ENCODE measurements around the gene RUNX2.
"Not testable (repeated sequence)": the region's sequence is repeated elsewhere in the genome, so short reads cannot be mapped to it uniquely, and the experiment has no call there.

RUNX2 gene

DNA sequence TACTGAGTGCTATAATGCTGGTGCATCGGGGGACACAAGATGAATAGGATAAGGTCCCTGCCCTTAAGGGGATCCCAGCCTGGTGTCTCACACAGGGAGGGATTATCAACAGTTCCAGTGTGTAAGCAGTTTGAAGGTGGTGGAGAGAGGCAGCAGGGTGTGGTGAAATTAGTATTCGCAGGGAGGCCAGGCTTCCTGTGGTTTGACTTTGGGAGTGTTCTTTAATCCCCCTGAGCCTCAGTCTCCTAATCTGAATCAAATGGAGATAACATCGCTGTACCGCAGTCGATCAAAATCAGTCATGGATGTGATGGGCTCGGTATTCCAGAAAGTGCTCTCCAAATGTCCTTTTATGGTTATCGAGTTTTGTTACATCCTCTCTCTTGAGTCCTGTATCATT, 337.7 kb downstream of the RUNX2 start:
- H3K4me3 ChIP-seq (ENCODE audit: low read depth in 1 of 2, low read length in 2 of 2), result no peak overlapping the region
- no peaks in the 10 kb centered on the region for H3K9me3 ChIP-seq (ENCODE audit: control insufficient read depth in 1 of 2, low read length in 2 of 2)
- peaks cover 0 to 12% of the 10 kb centered on the region in 2 donors for H3K4me1 ChIP-seq (ENCODE audit: control insufficient read depth in 1 of 2, insufficient read depth in 2 of 2, low read length in 2 of 2)
- H3K27me3 ChIP-seq (ENCODE audit: low read depth, low read length), result peaks cover 6% of the 10 kb centered on the region
- no peak overlapping the region for H3K27ac ChIP-seq (ENCODE audit: low read length)
- no peaks in the 10 kb centered on the region for H3K36me3 ChIP-seq (ENCODE audit: control insufficient read depth in 1 of 2, insufficient read depth in 2 of 2, low read length in 2 of 2)

DNA sequence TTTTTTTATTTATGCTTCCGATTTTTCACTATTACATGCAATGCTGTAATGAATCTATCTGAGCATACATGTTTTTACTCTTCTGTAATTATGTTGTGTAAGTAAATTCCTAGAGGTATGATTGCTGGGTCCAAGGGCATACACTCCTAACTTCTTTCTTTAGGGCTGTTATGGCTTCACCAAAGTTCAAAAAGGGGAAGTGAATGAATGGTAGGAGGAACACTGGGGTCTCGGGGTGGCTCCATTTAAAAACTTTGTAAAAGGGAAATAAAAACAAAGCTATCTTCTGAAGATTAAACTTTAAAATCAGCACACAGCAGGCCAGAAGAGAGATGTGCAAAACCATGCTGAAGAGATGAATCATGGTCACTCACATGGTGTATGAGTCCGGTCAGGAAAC, 338.7 kb downstream of the RUNX2 start:
- Histone ChIP-seq H3K9me3 (ENCODE audit: control insufficient read depth in 1 of 2, low read length in 2 of 2) (no peaks in the 10 kb centered on the region), H3K27ac (ENCODE audit: low read length) (no peak overlapping the region), H3K4me3 (ENCODE audit: low read depth in 1 of 2, low read length in 2 of 2) (no peak overlapping the region), H3K27me3 (ENCODE audit: low read depth, low read length) (peaks cover 6% of the 10 kb centered on the region), H3K4me1 (ENCODE audit: control insufficient read depth in 1 of 2, insufficient read depth in 2 of 2, low read length in 2 of 2) (peaks cover 0 to 12% of the 10 kb centered on the region in 2 donors), H3K36me3 (ENCODE audit: control insufficient read depth in 1 of 2, insufficient read depth in 2 of 2, low read length in 2 of 2) (no peaks in the 10 kb centered on the region)

DNA sequence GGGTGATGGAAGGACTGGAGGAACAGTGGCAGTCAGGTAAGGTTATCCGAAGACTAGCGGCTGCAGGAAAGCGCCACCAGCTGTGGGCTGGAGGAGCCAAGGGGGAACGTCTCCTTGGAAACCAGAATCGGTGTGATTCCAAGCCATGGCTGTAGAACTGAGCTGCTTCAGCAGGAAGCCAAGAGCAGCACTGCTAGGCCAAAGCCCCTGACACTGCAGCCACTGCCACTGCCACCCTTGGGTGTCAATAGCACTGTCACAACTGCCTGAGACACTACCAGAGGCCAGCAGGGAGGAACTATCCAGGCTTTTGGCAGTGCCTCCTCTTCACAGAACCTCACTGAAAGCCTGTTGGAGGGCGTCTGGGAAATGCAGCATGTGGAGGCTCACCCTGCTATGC, 339.2 kb downstream of the RUNX2 start:
- no peaks in the 10 kb centered on the region for H3K9me3 ChIP-seq (ENCODE audit: control insufficient read depth in 1 of 2, low read length in 2 of 2)
- peaks cover 6% of the 10 kb centered on the region for H3K27me3 ChIP-seq (ENCODE audit: low read depth, low read length)
- no peak overlapping the region for H3K27ac ChIP-seq (ENCODE audit: low read length)
- no peak overlapping the region for H3K4me3 ChIP-seq (ENCODE audit: low read depth in 1 of 2, low read length in 2 of 2)
- no peaks in the 10 kb centered on the region for H3K36me3 ChIP-seq (ENCODE audit: control insufficient read depth in 1 of 2, insufficient read depth in 2 of 2, low read length in 2 of 2)
- H3K4me1 ChIP-seq (ENCODE audit: control insufficient read depth in 1 of 2, insufficient read depth in 2 of 2, low read length in 2 of 2), result peaks cover 0 to 12% of the 10 kb centered on the region in 2 donors

DNA sequence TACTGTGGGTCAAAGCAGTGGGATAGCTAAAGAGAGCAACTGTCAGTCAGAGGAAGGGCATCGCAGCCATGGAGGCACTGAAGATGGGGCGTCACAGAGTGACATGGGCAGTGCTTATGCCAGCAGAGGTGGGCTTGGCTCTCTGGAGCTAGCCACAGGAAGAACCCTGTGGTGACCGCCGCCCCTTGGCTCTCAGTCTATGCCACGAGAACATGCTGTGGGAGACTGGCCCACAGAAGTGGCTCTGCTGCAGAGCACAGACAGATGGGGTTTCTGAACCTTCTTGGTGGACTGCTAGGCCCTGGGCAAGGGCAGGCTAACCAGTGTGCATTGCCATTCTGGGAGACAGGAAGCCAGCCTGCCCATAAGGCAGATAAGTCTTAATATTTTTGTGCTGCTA, 339.6 kb downstream of the RUNX2 start:
- Histone ChIP-seq H3K4me1 (ENCODE audit: control insufficient read depth in 1 of 2, insufficient read depth in 2 of 2, low read length in 2 of 2) (peaks cover 0 to 12% of the 10 kb centered on the region in 2 donors), H3K9me3 (ENCODE audit: control insufficient read depth in 1 of 2, low read length in 2 of 2) (no peaks in the 10 kb centered on the region), H3K27ac (ENCODE audit: low read length) (no peak overlapping the region), H3K27me3 (ENCODE audit: low read depth, low read length) (peaks cover 1% of the 10 kb centered on the region), H3K36me3 (ENCODE audit: control insufficient read depth in 1 of 2, insufficient read depth in 2 of 2, low read length in 2 of 2) (no peaks in the 10 kb centered on the region), H3K4me3 (ENCODE audit: low read depth in 1 of 2, low read length in 2 of 2) (no peak overlapping the region)

DNA sequence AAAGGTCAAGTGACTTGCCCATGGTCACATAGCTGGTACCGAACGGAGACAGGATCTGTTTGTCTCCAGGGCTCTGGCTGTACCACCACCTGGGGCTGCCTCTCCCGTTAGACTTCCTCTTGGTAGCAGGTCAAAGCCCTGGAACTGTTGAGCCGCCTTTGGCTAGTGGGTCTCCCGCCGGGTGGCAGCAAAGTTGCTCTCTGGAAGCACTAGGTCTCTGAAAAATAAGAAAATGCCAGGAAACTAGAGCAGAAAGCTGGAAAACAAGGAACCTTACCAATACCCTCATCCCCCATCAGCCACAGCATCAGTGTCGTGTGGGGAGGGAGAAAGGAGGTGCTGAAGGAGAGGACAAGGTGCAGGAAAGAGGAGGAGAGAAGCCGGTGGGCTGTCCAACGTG, 340.6 kb downstream of the RUNX2 start:
- H3K27ac ChIP-seq (ENCODE audit: low read length), result no peak overlapping the region

DNA sequence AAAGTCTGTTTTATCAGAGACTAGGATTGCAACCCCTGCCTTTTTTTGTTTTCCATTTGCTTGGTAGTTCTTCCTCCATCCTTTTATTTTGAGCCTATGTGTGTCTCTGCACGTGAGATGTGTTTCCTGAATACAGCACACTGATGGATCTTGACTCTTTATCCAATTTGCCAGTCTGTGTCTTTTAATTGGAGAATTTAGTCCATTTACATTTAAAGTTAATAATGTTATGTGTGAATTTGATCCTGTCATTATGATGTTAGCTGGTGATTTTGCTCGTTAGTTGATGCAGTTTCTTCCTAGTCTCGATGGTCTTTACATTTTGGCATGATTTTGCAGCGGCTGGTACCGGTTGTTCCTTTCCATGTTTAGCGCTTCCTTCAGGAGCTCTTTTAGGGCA, 345.0 kb downstream of the RUNX2 start:
- not testable (repeated sequence) for H3K9me3 ChIP-seq (ENCODE audit: control insufficient read depth in 1 of 2, low read length in 2 of 2); H3K27me3 ChIP-seq (ENCODE audit: low read depth, low read length); H3K36me3 ChIP-seq (ENCODE audit: control insufficient read depth in 1 of 2, insufficient read depth in 2 of 2, low read length in 2 of 2); H3K4me3 ChIP-seq (ENCODE audit: low read depth in 1 of 2, low read length in 2 of 2); H3K27ac ChIP-seq (ENCODE audit: low read length); H3K4me1 ChIP-seq (ENCODE audit: control insufficient read depth in 1 of 2, insufficient read depth in 2 of 2, low read length in 2 of 2)

More for the DNA sequence above, 340.6 kb downstream of the RUNX2 start:
- H3K36me3 ChIP-seq (ENCODE audit: control insufficient read depth in 1 of 2, insufficient read depth in 2 of 2, low read length in 2 of 2), result no peaks in the 10 kb centered on the region
- no peaks in the 10 kb centered on the region for H3K9me3 ChIP-seq (ENCODE audit: control insufficient read depth in 1 of 2, low read length in 2 of 2)
- H3K4me3 ChIP-seq (ENCODE audit: low read depth in 1 of 2, low read length in 2 of 2), result no peak overlapping the region
- no peaks in the 10 kb centered on the region for H3K27me3 ChIP-seq (ENCODE audit: low read depth, low read length)
- H3K4me1 ChIP-seq (ENCODE audit: control insufficient read depth in 1 of 2, insufficient read depth in 2 of 2, low read length in 2 of 2), result peaks cover 0 to 6% of the 10 kb centered on the region in 2 donors

DNA sequence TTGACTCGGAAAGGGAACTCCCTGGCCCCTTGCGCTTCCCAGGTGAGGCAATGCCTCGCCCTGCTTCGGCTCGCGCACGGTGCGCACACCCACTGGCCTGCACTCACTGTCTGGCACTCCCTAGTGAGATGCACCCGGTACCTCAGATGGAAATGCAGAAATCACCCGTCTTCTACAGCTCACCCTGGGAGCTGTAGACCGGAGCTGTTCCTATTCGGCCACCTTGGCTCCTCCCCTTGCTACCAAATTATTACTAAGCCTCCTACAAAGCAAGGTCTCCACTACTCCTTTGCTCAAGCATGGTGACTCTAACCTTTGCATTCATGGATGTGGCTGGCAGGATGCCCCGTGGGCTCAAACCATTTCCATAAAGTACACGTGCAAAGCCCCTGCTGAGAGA, 347.0 kb downstream of the RUNX2 start:
- H3K27me3 ChIP-seq (ENCODE audit: low read depth, low read length); H3K4me1 ChIP-seq (ENCODE audit: control insufficient read depth in 1 of 2, insufficient read depth in 2 of 2, low read length in 2 of 2); H3K4me3 ChIP-seq (ENCODE audit: low read depth in 1 of 2, low read length in 2 of 2): not testable (repeated sequence)

DNA sequence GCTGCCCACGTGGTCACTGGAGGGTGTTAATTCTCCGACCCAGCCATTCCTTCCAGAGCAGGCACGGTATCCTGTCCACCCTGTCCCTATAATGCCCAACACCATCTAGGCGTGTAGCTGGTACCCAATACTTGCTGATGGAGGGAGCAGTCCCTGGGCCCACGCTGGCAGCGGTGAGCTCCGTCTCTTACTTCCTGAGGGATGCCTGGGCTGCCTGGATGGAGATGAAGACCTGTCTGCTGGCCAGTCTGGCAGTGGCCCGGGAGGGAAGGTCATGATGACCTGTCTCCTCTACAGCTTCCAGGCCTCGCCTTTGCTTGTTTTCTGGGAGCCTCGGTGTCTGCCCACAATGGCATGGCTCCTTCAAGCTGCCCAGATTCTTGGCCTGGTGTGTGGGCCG, 347.5 kb downstream of the RUNX2 start:
- Histone ChIP-seq H3K27ac (ENCODE audit: low read length) (no peak overlapping the region), H3K27me3 (ENCODE audit: low read depth, low read length) (no peaks in the 10 kb centered on the region), H3K36me3 (ENCODE audit: control insufficient read depth in 1 of 2, insufficient read depth in 2 of 2, low read length in 2 of 2) (no peaks in the 10 kb centered on the region)

More for the DNA sequence above, 347.0 kb downstream of the RUNX2 start:
- not testable (repeated sequence) for H3K9me3 ChIP-seq (ENCODE audit: control insufficient read depth in 1 of 2, low read length in 2 of 2); H3K27ac ChIP-seq (ENCODE audit: low read length); H3K36me3 ChIP-seq (ENCODE audit: control insufficient read depth in 1 of 2, insufficient read depth in 2 of 2, low read length in 2 of 2)

DNA sequence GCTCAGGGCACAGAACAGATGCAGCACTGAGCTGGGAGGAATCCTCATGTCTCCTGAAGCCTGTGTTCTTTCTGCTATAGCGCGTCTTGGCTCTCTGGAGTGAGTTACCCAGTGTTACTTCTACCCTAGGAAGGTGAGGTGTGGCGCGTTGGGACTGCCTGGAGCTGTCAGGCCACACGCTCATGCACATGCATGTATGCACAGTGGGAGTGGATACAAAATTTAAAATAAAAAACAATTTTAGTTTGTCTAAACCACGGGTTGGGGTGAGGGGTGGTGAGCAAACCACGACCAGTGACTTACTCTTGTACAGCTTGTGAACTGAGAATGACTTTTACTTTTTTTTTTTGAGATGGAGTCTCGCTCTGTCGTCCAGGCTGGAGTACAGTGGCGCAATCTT, 348.2 kb downstream of the RUNX2 start:
- H3K4me1 ChIP-seq (ENCODE audit: control insufficient read depth in 1 of 2, insufficient read depth in 2 of 2, low read length in 2 of 2), result peaks cover 0 to 6% of the 10 kb centered on the region in 2 donors
- no peak overlapping the region for H3K4me3 ChIP-seq (ENCODE audit: low read depth in 1 of 2, low read length in 2 of 2)
- no peaks in the 10 kb centered on the region for H3K27me3 ChIP-seq (ENCODE audit: low read depth, low read length)
- peaks cover 0 to 7% of the 10 kb centered on the region in 2 donors for H3K9me3 ChIP-seq (ENCODE audit: control insufficient read depth in 1 of 2, low read length in 2 of 2)
- H3K27ac ChIP-seq (ENCODE audit: low read length), result no peak overlapping the region
- H3K36me3 ChIP-seq (ENCODE audit: control insufficient read depth in 1 of 2, insufficient read depth in 2 of 2, low read length in 2 of 2), result no peaks in the 10 kb centered on the region

More for the DNA sequence above, 347.5 kb downstream of the RUNX2 start:
- Histone ChIP-seq H3K4me1 (ENCODE audit: control insufficient read depth in 1 of 2, insufficient read depth in 2 of 2, low read length in 2 of 2) (peaks cover 0 to 6% of the 10 kb centered on the region in 2 donors), H3K4me3 (ENCODE audit: low read depth in 1 of 2, low read length in 2 of 2) (no peak overlapping the region), H3K9me3 (ENCODE audit: control insufficient read depth in 1 of 2, low read length in 2 of 2) (peaks cover 0 to 7% of the 10 kb centered on the region in 2 donors)

DNA sequence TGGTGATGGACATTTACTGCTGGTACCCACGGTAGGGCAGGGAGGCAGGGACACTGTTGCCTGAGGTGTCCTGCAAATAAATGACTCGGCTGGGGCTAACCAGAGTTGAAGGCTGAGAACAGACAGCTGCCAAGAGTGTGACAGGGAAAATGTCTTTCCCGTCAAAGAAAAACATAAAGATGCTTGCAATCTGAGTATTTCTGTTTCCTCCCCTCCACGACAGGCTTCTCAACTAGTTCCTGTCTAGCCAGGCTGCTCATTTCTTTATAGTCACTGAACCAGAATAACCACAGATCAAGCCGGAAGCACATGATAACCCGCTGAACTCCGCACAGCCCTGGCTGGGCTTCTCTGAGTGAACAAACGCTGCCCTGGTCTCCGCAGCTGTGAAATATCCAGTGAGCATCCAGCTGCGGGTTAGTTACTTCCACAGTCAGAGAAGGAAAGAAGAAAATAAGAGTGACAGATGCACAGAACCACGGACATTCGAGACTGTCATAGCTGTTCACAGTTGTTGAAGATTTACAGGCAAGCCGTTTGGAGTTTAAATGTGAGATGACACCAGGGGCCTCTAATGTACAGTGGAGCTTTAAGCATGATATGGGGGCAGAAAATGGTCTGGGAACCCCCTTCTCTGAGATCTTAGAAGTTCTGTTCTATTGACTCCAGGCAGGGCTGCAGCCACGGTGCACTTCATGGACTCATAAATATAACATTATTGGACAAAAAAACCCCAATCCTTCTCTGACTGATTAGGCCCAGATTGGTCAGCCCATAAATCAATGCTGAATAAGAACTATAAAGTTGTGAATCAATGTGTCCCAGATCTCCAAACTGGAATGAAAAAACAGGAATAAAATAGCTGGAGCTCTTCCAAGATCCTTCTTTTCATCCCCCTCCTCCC, 349.5 kb downstream of the RUNX2 start:
- no peaks in the 10 kb centered on the region for H3K36me3 ChIP-seq (ENCODE audit: control insufficient read depth in 1 of 2, insufficient read depth in 2 of 2, low read length in 2 of 2)
- H3K4me1 ChIP-seq (ENCODE audit: control insufficient read depth in 1 of 2, insufficient read depth in 2 of 2, low read length in 2 of 2), result peaks cover 0 to 6% of the 10 kb centered on the region in 2 donors
- H3K27me3 ChIP-seq (ENCODE audit: low read depth, low read length), result no peaks in the 10 kb centered on the region
- H3K9me3 ChIP-seq (ENCODE audit: control insufficient read depth in 1 of 2, low read length in 2 of 2), result peaks cover 0 to 11% of the 10 kb centered on the region in 2 donors
- H3K27ac ChIP-seq (ENCODE audit: low read length), result no peak overlapping the region
- H3K4me3 ChIP-seq (ENCODE audit: low read depth in 1 of 2, low read length in 2 of 2), result peak overlapping the region in 1 of 2 donors; percentile 15

DNA sequence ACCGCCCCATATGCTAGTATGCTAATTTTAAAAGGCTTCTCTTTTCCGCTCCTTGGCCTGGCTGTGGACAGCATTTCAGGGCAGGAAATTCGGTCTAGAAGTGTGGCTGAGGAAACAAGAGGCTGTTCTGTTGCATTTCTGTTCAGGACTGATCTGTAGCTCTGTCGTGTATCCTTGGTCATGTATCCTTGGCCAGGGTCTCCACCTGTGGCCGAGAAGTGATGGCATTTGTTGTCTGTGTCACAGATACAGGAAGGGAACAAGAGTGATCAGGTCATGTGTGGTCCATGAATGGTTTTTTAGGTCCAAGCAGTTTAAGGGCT, 350.1 kb downstream of the RUNX2 start:
- Histone ChIP-seq H3K36me3 (ENCODE audit: control insufficient read depth in 1 of 2, insufficient read depth in 2 of 2, low read length in 2 of 2) (no peaks in the 10 kb centered on the region), H3K27ac (ENCODE audit: low read length) (no peak overlapping the region), H3K27me3 (ENCODE audit: low read depth, low read length) (no peaks in the 10 kb centered on the region), H3K9me3 (ENCODE audit: control insufficient read depth in 1 of 2, low read length in 2 of 2) (peaks cover 0 to 11% of the 10 kb centered on the region in 2 donors), H3K4me3 (ENCODE audit: low read depth in 1 of 2, low read length in 2 of 2) (no peak overlapping the region), H3K4me1 (ENCODE audit: control insufficient read depth in 1 of 2, insufficient read depth in 2 of 2, low read length in 2 of 2) (peaks cover 0 to 6% of the 10 kb centered on the region in 2 donors)

DNA sequence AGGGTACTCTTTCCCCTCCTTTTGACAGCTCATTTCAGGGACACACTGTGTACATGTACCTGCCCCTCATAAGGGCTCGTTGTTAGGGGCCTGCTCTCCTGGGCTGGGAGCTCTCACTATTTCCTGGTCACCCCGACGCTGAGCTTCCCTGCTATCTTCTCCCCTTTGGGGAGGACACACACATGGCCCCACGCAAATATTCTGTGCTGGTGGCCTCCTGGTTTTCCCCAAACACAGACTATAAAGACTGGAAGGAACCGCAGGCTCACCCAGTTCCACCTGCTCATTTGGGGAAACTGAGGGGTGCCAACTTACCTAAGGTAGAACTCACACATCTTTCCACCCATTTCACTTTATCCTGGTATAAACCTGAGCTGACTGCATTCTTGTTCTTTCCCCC, 351.0 kb downstream of the RUNX2 start:
- H3K27ac ChIP-seq (ENCODE audit: low read length), result no peak overlapping the region
- no peak overlapping the region for H3K4me3 ChIP-seq (ENCODE audit: low read depth in 1 of 2, low read length in 2 of 2)
- no peaks in the 10 kb centered on the region for H3K36me3 ChIP-seq (ENCODE audit: control insufficient read depth in 1 of 2, insufficient read depth in 2 of 2, low read length in 2 of 2)
- peaks cover 0 to 11% of the 10 kb centered on the region in 2 donors for H3K9me3 ChIP-seq (ENCODE audit: control insufficient read depth in 1 of 2, low read length in 2 of 2)
- H3K4me1 ChIP-seq (ENCODE audit: control insufficient read depth in 1 of 2, insufficient read depth in 2 of 2, low read length in 2 of 2), result peaks cover 0 to 6% of the 10 kb centered on the region in 2 donors
- no peaks in the 10 kb centered on the region for H3K27me3 ChIP-seq (ENCODE audit: low read depth, low read length)

Measured in muscle layer of duodenum (tissue), 2 donors.